Sigmoid colon (tissue), 7 donors: ENCODE measurements around the gene HHAT. TPM values are rescaled to one million over a fixed set of nuclear protein-coding genes. Genes with fewer than 3 reads are reported as not detected.
A peak's percentile ranks its signal among the peaks of the same experiment; 100 is the strongest.

Experiments
- DNase-seq: peaks from one replicate; pipeline ENCODE4 v3.0.0-alpha.2; 2019
- H3K27ac ChIP-seq, 4 donors: fragments of 200-600 bp; sonication (generic); one replicate each; pipeline ENCODE4 v1.5.1; 2016 to 2019; ENCODE audit warnings: mild to moderate bottlenecking in 1 of 4
- H3K27me3 ChIP-seq, 3 donors: fragments of 200-600 bp; sonication (generic); one replicate each; pipeline ENCODE4 v1.5.1; 2019; ENCODE audit warnings: mild to moderate bottlenecking in 1 of 3
- H3K36me3 ChIP-seq, 4 donors: fragments of 200-600 bp; sonication (generic); one replicate each; pipeline ENCODE4 v1.5.1; 2016 to 2019
- H3K4me1 ChIP-seq, 4 donors: fragments of 200-600 bp; sonication (generic); one replicate each; pipeline ENCODE4 v1.5.1; 2017 to 2019
- H3K4me3 ChIP-seq, 4 donors: fragments of 200-600 bp; sonication (generic); one replicate each; pipeline ENCODE4 v1.5.1; 2017 to 2019; ENCODE audit warnings: mild to moderate bottlenecking in 2 of 4, moderate library complexity in 1 of 4
- H3K9me3 ChIP-seq, 4 donors: fragments of 200-600 bp in 3 of 4; sonication (generic) in 3 of 4; one replicate each; pipeline versions ENCODE4 v1.5.1 to v1.6.1; 2013 to 2019
- CTCF ChIP-seq, 4 experiments: fragments of 450-650 bp in 3 of 4; fragments of 200-600 bp in 1 of 4; IDR thresholded peaks; one replicate each; pipeline ENCODE4 v1.5.1; 2016 to 2019; ENCODE audit warnings: antibody characterized with exemption in 4 of 4, mild to moderate bottlenecking in 3 of 4, moderate library complexity in 2 of 4
- EP300 ChIP-seq, 4 donors: sonication (generic); formaldehyde crosslinking; IDR thresholded peaks; one replicate each; pipeline ENCODE4 v1.6.1; 2017; ENCODE audit warnings: antibody characterized with exemption in 4 of 4
- POLR2A ChIP-seq, 2 donors: fragments of 450-650 bp; IDR thresholded peaks; one replicate each; pipeline ENCODE4 v1.6.1; 2016; ENCODE audit warnings: antibody characterized with exemption in 2 of 2, mild to moderate bottlenecking in 2 of 2, moderate library complexity in 2 of 2
- POLR2AphosphoS5 ChIP-seq, 4 donors: sonication (generic); formaldehyde crosslinking; IDR thresholded peaks; one replicate each; pipeline ENCODE4 v1.6.1; 2017; ENCODE audit warnings: antibody characterized with exemption in 4 of 4
- WGBS, 2 donors: extraction: QIAGEN DNeasy Blood & Tissue Kit; methylation state at CpG; one replicate each; pipeline ENCODE4 v1.1.7; 2013; 5-methylcytosine and 5-hydroxymethylcytosine counted together
- intact Hi-C: fragments of 100-400 bp; cut with DNase I; formaldehyde crosslinking; loops from one replicate; pipeline ENCODE4 v1.15.1; 2023
- polyA plus RNA-seq, 3 donors: library from polyadenylated mRNA; stranded (reverse); fragments of 200-250 nt; gene quantifications; one replicate each; pipeline ENCODE4 v1.2.3, GENCODE V29; 2013
- total RNA-seq, 4 donors: library from RNA; depleted of rRNA; stranded (reverse); fragments of >200 nt; gene quantifications; one replicate each; pipeline ENCODE4 v1.1.0, GENCODE V29; 2016
- donor health status: healthy with polysubstance abuse.
- donor health status: Bipolar disorder and iron deficiency.
- donor health status: healthy.

Gene HHAT
- total and polyA plus RNA-seq, 7 donors: 0.46 to 6.4 (median 2.1) TPM

GRCh38 chr1:210291081-210291764 is 37.5 kb upstream of the HHAT start:
- H3K27ac ChIP-seq: peak overlapping the region; percentile 78 to 91 (median 84)

GRCh38 chr1:210291786-210292230 is 36.9 kb upstream of the HHAT start:
- Histone ChIP-seq H3K27ac (peak overlapping the region; percentile 78 to 91 (median 84)), H3K4me1 (peaks cover 0 to 55% (median 47%) of the 10 kb centered on the region in 4 donors), H3K27me3 (no peaks in the 10 kb centered on the region), H3K4me3 (peak overlapping the region in 3 of 4 donors; percentile 37 to 54 (median 46)), H3K36me3 (no peaks in the 10 kb centered on the region), H3K9me3 (no peaks in the 10 kb centered on the region)
- TF ChIP-seq POLR2AphosphoS5 (IDR thresholded peaks at IDR 0.05) (no peak), EP300 (IDR thresholded peaks at IDR 0.05) (no peak), POLR2A (IDR thresholded peaks at IDR 0.05) (no peak), CTCF (IDR thresholded peaks at IDR 0.05) (no peak)
- whole genome bisulfite sequencing, 2 donors: 24 to 27% methylated on average over 9 of the region's 9 CpGs
- intact Hi-C loops: loop anchor here (2.0 kb wide), 2 partner anchors 29 to 59 kb away; partner anchors contain the start of gene SERTAD4
- peak; percentile 76 for DNase-seq

More at GRCh38 chr1:210291081-210291764, 37.5 kb upstream of the HHAT start:
- intact Hi-C loops: no loop called here
- TF ChIP-seq CTCF (IDR thresholded peaks at IDR 0.05) (no peak), POLR2AphosphoS5 (IDR thresholded peaks at IDR 0.05) (no peak), EP300 (IDR thresholded peaks at IDR 0.05) (no peak), POLR2A (IDR thresholded peaks at IDR 0.05) (no peak)
- peaks cover 0 to 51% (median 46%) of the 10 kb centered on the region in 4 donors for H3K4me1 ChIP-seq
- H3K4me3 ChIP-seq: no peak overlapping the region
- H3K9me3 ChIP-seq: no peaks in the 10 kb centered on the region
- WGBS, 2 donors: 60 to 66% methylated on average over 8 of the region's 8 CpGs
- H3K27me3 ChIP-seq: no peaks in the 10 kb centered on the region
- no peak for DNase-seq
- H3K36me3 ChIP-seq: no peaks in the 10 kb centered on the region

- 1 to 3% methylated on average over 56 of the region's 56 CpGs for WGBS, 2 donors
- H3K4me1 ChIP-seq: peaks cover 0 to 55% (median 47%) of the 10 kb centered on the region in 4 donors
Observed at GRCh38 chr1:210292231-210292871, 36.4 kb upstream of the HHAT start.

GRCh38 chr1:210293171-210293607 is 35.5 kb upstream of the HHAT start:
- H3K4me3 ChIP-seq: peak overlapping the region; percentile 29 to 54 (median 42)
- H3K9me3 ChIP-seq: no peaks in the 10 kb centered on the region

More at GRCh38 chr1:210292231-210292871, 36.4 kb upstream of the HHAT start:
- Histone ChIP-seq H3K27ac (peak overlapping the region; percentile 78 to 91 (median 84)), H3K4me3 (peak overlapping the region; percentile 29 to 54 (median 42)), H3K9me3 (no peaks in the 10 kb centered on the region), H3K27me3 (no peaks in the 10 kb centered on the region), H3K36me3 (no peaks in the 10 kb centered on the region)
- peak in 1 of 4 experiments; percentile 22 for TF ChIP-seq CTCF (IDR thresholded peaks at IDR 0.05)
- peak in 1 of 4 donors; percentile 2 for TF ChIP-seq POLR2AphosphoS5 (IDR thresholded peaks at IDR 0.05)
- no peak for TF ChIP-seq POLR2A (IDR thresholded peaks at IDR 0.05)
- TF ChIP-seq EP300 (IDR thresholded peaks at IDR 0.05): no peak
- intact Hi-C loops: loop anchor here (2.0 kb wide), 2 partner anchors 30 to 60 kb away; partner anchors contain the start of gene SERTAD4
- peak; percentile 78 for DNase-seq

More at GRCh38 chr1:210293171-210293607, 35.5 kb upstream of the HHAT start:
- Histone ChIP-seq H3K27me3 (no peaks in the 10 kb centered on the region), H3K27ac (peak overlapping the region; percentile 78 to 91 (median 84)), H3K4me1 (peaks cover 0 to 55% (median 47%) of the 10 kb centered on the region in 4 donors), H3K36me3 (no peaks in the 10 kb centered on the region)
- intact Hi-C loops: loop anchor here (2.0 kb wide), 2 partner anchors 30 to 60 kb away; partner anchors contain the start of gene SERTAD4
- peak; percentile 89 for DNase-seq
- 66 to 79% methylated on average over 7 of the region's 7 CpGs for WGBS, 2 donors
- TF ChIP-seq POLR2A (IDR thresholded peaks at IDR 0.05) (no peak), POLR2AphosphoS5 (IDR thresholded peaks at IDR 0.05) (peak in 1 of 4 donors; percentile 30)
